Right lobe of liver (tissue), 4 donors: ENCODE results near the gene SPINT1.

Source experiments
- POLR2A ChIP-seq: fragments of 450-650 bp; IDR thresholded peaks from one replicate; pipeline ENCODE4 v1.6.1; 2017; ENCODE audit warnings: antibody characterized with exemption, mild to moderate bottlenecking
- TF ChIP-seq, protein P1 (sequence below), 4 donors: fragments of 200-600 bp in 3 of 4; fragments of 450-650 bp in 1 of 4; IDR thresholded peaks; one replicate each; pipeline versions ENCODE4 v1.5.1 to v1.8.0; 2016 to 2022; ENCODE audit warnings: antibody characterized with exemption in 4 of 4, mild to moderate bottlenecking in 2 of 4
- donor health status: DM: no; HTN: no; CAD: no.
- donor health status: DM: no; HTN: no; CAD: no.
- donor health status: DM: no; HTN: yes; CAD: no.

DNA sequence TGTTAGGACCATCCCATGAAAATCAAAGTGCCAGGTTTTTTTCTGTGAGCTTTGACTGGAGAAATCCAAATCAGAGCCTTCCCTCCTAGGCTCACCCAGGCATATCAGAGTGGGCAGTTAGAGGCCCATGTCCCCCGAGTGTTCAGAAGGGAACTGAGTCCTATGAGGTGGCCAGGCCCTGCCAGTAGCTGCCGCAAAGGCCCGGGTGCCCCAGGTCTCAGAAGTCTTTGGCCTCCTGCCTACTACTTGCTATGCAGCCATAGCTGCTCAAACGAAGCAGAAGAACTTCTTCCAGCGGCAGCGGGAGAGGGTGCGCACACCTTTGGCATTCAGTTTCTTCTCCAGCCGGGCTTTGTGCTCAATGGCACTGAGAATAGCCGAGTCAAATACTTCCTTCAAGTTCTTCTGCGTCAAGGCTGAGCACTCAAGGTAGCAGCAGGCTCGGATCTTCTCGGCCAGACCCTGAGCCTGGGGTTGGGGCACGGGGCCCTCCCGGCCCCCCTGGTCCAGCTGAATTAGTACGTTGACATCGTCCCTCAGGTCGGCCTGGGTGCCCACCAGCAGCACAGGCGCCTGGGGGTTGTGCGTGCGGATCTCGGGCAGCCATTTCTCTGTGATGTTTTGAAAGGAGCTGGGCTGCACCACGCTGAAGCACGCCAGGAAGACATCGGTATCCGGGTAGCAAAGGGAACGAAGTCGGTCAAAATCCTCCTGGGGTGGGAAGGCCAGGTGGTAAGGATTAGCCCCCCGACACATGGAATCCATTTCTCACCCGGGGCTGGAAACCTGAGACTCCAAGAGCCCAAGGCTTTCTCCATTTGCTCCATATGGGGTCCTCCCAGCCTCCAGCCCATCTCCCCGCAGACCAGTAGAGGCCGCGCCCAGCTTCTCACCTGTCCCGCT lies 29.2 kb downstream of the SPINT1 start:
- TF ChIP-seq, protein P1, sequence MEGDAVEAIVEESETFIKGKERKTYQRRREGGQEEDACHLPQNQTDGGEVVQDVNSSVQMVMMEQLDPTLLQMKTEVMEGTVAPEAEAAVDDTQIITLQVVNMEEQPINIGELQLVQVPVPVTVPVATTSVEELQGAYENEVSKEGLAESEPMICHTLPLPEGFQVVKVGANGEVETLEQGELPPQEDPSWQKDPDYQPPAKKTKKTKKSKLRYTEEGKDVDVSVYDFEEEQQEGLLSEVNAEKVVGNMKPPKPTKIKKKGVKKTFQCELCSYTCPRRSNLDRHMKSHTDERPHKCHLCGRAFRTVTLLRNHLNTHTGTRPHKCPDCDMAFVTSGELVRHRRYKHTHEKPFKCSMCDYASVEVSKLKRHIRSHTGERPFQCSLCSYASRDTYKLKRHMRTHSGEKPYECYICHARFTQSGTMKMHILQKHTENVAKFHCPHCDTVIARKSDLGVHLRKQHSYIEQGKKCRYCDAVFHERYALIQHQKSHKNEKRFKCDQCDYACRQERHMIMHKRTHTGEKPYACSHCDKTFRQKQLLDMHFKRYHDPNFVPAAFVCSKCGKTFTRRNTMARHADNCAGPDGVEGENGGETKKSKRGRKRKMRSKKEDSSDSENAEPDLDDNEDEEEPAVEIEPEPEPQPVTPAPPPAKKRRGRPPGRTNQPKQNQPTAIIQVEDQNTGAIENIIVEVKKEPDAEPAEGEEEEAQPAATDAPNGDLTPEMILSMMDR (IDR thresholded peaks at IDR 0.05), result no peak
- no peak for TF ChIP-seq POLR2A
